GM23338 (cell line): ENCODE results near the gene RSPH1. TPM values are rescaled to one million over a fixed set of nuclear protein-coding genes. Genes with fewer than 3 reads are reported as not detected.

Source experiments
- ATAC-seq: fragments of 200-7000 bp; cut with Tn5 transposase; 3 replicates; pipeline ENCODE4 v1.9.1; 2020
- DNase-seq: peaks from one replicate; pipeline ENCODE4 v3.0.0-alpha.2; 2015; ENCODE audit warnings: low spot score
- H2AFZ ChIP-seq: fragments of 200-600 bp; sonication (generic); 2 replicates; pipeline ENCODE4 v1.8.0; 2016; ENCODE audit warnings: antibody characterized with exemption, mild to moderate bottlenecking, moderate library complexity
- H3F3A ChIP-seq: fragments of 200-600 bp; sonication (generic); replicated peaks from 2 replicates; pipeline ENCODE4 v1.8.0; 2017; ENCODE audit warnings: antibody characterized with exemption, mixed run types, low read depth
- H3K27ac ChIP-seq: fragments of 200-600 bp; sonication (generic); 2 replicates; pipeline ENCODE4 v1.6.1; 2016; ENCODE audit warnings: low read depth
- H3K27me3 ChIP-seq: fragments of 200-600 bp; sonication (generic); 2 replicates; pipeline ENCODE4 v1.8.0; 2016; ENCODE audit warnings: mild to moderate bottlenecking, mixed run types, moderate library complexity; ENCODE audit not compliant: insufficient read depth
- H3K36me3 ChIP-seq: fragments of 200-600 bp; sonication (generic); 2 replicates; pipeline ENCODE4 v1.8.0; 2016; ENCODE audit warnings: mild to moderate bottlenecking; ENCODE audit not compliant: insufficient read depth
- H3K4me1 ChIP-seq: fragments of 200-600 bp; sonication (generic); 2 replicates; pipeline ENCODE4 v1.8.0; 2016; ENCODE audit warnings: mild to moderate bottlenecking, moderate library complexity; ENCODE audit not compliant: insufficient read depth
- H3K4me2 ChIP-seq: fragments of 200-600 bp; sonication (generic); 2 replicates; pipeline ENCODE4 v1.7.1; 2017; ENCODE audit warnings: mixed run types
- H3K4me3 ChIP-seq: fragments of 200-600 bp; sonication (generic); 2 replicates; pipeline ENCODE4 v1.6.1; 2016; ENCODE audit warnings: mixed run types
- H3K79me2 ChIP-seq: fragments of 200-600 bp; sonication (generic); replicated peaks from 2 replicates; pipeline ENCODE4 v1.8.0; 2017; ENCODE audit warnings: mild to moderate bottlenecking; ENCODE audit not compliant: insufficient read depth
- H3K9me2 ChIP-seq: fragments of 200-600 bp; sonication (generic); 2 replicates; pipeline ENCODE4 v1.8.0; 2017; ENCODE audit not compliant: insufficient read depth
- H4K20me1 ChIP-seq: fragments of 200-600 bp; sonication (generic); replicated peaks from 2 replicates; pipeline ENCODE4 v1.8.0; 2017; ENCODE audit warnings: mild to moderate bottlenecking; ENCODE audit not compliant: insufficient read depth
- H3K27ac Mint-ChIP-seq: 2 replicates; pipeline ENCODE4 v1.8.0; 2020; ENCODE audit warnings: inconsistent platforms, mild to moderate bottlenecking, moderate library complexity, mixed read lengths
- H3K27me3 Mint-ChIP-seq: 3 replicates; pipeline ENCODE4 v1.8.0; 2022; ENCODE audit warnings: low read depth, mild to moderate bottlenecking, moderate library complexity, mixed read lengths, inconsistent platforms; ENCODE audit not compliant: insufficient read depth, poor library complexity
- H3K36me3 Mint-ChIP-seq: 3 replicates; pipeline ENCODE4 v1.8.0; 2021; ENCODE audit warnings: low read depth, mild to moderate bottlenecking, inconsistent platforms, moderate library complexity, mixed read lengths
- H3K4me1 Mint-ChIP-seq: 3 replicates; pipeline ENCODE4 v1.8.0; 2020; ENCODE audit warnings: mild to moderate bottlenecking, inconsistent platforms, mixed read lengths
- H3K4me3 Mint-ChIP-seq: 3 replicates; pipeline ENCODE4 v1.8.0; 2021; ENCODE audit warnings: moderate library complexity, mild to moderate bottlenecking, inconsistent platforms, mixed read lengths
- H3K9me3 Mint-ChIP-seq: 3 replicates; pipeline ENCODE4 v1.8.0; 2020; ENCODE audit warnings: moderate library complexity, mild to moderate bottlenecking, inconsistent platforms, mixed read lengths
- CREB1 ChIP-seq: fragments of 250-450 bp; sonication (Bioruptor Pico); IDR thresholded peaks from 2 replicates; pipeline ENCODE4 v1.5.0; 2020; ENCODE audit warnings: low read depth, mild to moderate bottlenecking, moderate library complexity
- EZH2phosphoT487 ChIP-seq: fragments of 200-600 bp; sonication (generic); IDR thresholded peaks from one replicate; pipeline ENCODE4 v1.8.1; 2018; ENCODE audit warnings: antibody characterized with exemption; ENCODE audit not compliant: unreplicated experiment
- JUNB ChIP-seq: IDR thresholded peaks from one replicate; pipeline ENCODE4 v1.6.1; 2016; ENCODE audit warnings: antibody characterized with exemption; ENCODE audit not compliant: unreplicated experiment
- NANOG ChIP-seq: IDR thresholded peaks from 2 replicates; pipeline ENCODE4 v1.6.1; 2016; ENCODE audit warnings: antibody characterized with exemption, borderline replicate concordance
- POLR2AphosphoS5 ChIP-seq: IDR thresholded peaks from 2 replicates; pipeline ENCODE4 v1.6.1; 2016; ENCODE audit warnings: antibody characterized with exemption, low read depth
- ZNF114 ChIP-seq: fragments of 250-450 bp; sonication (Bioruptor Pico); IDR thresholded peaks from 2 replicates; pipeline ENCODE4 v1.5.0; 2020; ENCODE audit warnings: mild to moderate bottlenecking, moderate library complexity
- ZNF331 ChIP-seq: fragments of 250-450 bp; sonication (Bioruptor Pico); IDR thresholded peaks from 2 replicates; pipeline ENCODE4 v1.5.0; 2020; ENCODE audit warnings: low read depth, mild to moderate bottlenecking, moderate library complexity
- ZNF462 ChIP-seq: fragments of 250-450 bp; sonication (Bioruptor Pico); IDR thresholded peaks from 2 replicates; pipeline ENCODE4 v1.5.0; 2020; ENCODE audit warnings: mild to moderate bottlenecking, moderate library complexity
- polyA plus RNA-seq: library from polyadenylated mRNA; unstranded; fragments of >200 nt; fragmentation: Nextera tagmentation; extraction: Ambion mirVana; gene quantifications from 2 replicates; pipeline ENCODE4 v1.2.1, GENCODE V29; 2016
- total RNA-seq: library from RNA; depleted of rRNA; stranded (reverse); fragments of >200 nt; shearing (Covaris generic); gene quantifications from 2 replicates; pipeline ENCODE4 v1.2.3, GENCODE V29; 2014
- TF ChIP-seq, protein P1 (sequence below), 2 experiments: fragments of 200-600 bp in 1 of 2; sonication (generic) in 1 of 2; conservative IDR thresholded peaks; 2 replicates each; pipeline versions ENCODE4 v1.5.1 to v1.6.1; 2016 to 2017; ENCODE audit warnings: antibody characterized with exemption in 2 of 2, low read depth in 2 of 2, mild to moderate bottlenecking in 2 of 2, moderate library complexity in 1 of 2
- TF ChIP-seq, protein P2 (sequence below): IDR thresholded peaks from 2 replicates; pipeline ENCODE4 v1.6.1; 2016; ENCODE audit warnings: antibody characterized with exemption

Gene RSPH1
- total and polyA plus RNA-seq, 2 experiments from 2014 or later: 0.23 TPM; not detected in 1

GRCh38 chr21:42455754-42456440 is 40.1 kb downstream of the RSPH1 start (continued):
- TF ChIP-seq, protein P1, sequence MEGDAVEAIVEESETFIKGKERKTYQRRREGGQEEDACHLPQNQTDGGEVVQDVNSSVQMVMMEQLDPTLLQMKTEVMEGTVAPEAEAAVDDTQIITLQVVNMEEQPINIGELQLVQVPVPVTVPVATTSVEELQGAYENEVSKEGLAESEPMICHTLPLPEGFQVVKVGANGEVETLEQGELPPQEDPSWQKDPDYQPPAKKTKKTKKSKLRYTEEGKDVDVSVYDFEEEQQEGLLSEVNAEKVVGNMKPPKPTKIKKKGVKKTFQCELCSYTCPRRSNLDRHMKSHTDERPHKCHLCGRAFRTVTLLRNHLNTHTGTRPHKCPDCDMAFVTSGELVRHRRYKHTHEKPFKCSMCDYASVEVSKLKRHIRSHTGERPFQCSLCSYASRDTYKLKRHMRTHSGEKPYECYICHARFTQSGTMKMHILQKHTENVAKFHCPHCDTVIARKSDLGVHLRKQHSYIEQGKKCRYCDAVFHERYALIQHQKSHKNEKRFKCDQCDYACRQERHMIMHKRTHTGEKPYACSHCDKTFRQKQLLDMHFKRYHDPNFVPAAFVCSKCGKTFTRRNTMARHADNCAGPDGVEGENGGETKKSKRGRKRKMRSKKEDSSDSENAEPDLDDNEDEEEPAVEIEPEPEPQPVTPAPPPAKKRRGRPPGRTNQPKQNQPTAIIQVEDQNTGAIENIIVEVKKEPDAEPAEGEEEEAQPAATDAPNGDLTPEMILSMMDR (conservative IDR thresholded peaks at IDR 0.05; ENCODE audit: low read depth in 2 of 2): no peak

GRCh38 chr21:42455196-42455595 is 40.8 kb downstream of the RSPH1 start:
- peaks cover 5% of the 10 kb centered on the region; the same call in 2 of the 3 replicates for H3K36me3 Mint-ChIP-seq
- Histone ChIP-seq H3K79me2 (no peaks in the 10 kb centered on the region), H3K27me3 (no peaks in the 10 kb centered on the region), H3K27ac (no peak overlapping the region), H3F3A (no peaks in the 10 kb centered on the region), H3K4me1 (no peaks in the 10 kb centered on the region), H3K4me2 (no peak overlapping the region), H3K9me2 (no peaks in the 10 kb centered on the region), H3K4me3 (no peak overlapping the region), H3K36me3 (no peaks in the 10 kb centered on the region), H4K20me1 (no peaks in the 10 kb centered on the region), H2AFZ (no peak overlapping the region)
- DNase-seq (no peak), ATAC-seq (no peak)
- H3K27me3 Mint-ChIP-seq: peaks cover 3% of the 10 kb centered on the region
- H3K4me1 Mint-ChIP-seq: peaks cover 10% of the 10 kb centered on the region
- no peak overlapping the region for H3K4me3 Mint-ChIP-seq
- H3K9me3 Mint-ChIP-seq: peaks cover 13% of the 10 kb centered on the region
- no peak overlapping the region for H3K27ac Mint-ChIP-seq
- TF ChIP-seq ZNF331: no peak
- TF ChIP-seq, protein P2, sequence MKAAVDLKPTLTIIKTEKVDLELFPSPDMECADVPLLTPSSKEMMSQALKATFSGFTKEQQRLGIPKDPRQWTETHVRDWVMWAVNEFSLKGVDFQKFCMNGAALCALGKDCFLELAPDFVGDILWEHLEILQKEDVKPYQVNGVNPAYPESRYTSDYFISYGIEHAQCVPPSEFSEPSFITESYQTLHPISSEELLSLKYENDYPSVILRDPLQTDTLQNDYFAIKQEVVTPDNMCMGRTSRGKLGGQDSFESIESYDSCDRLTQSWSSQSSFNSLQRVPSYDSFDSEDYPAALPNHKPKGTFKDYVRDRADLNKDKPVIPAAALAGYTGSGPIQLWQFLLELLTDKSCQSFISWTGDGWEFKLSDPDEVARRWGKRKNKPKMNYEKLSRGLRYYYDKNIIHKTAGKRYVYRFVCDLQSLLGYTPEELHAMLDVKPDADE: no peak
- no peak for TF ChIP-seq NANOG
- TF ChIP-seq, protein P1 (conservative IDR thresholded peaks at IDR 0.05; ENCODE audit: low read depth in 2 of 2): no peak
- TF ChIP-seq ZNF114: no peak
- TF ChIP-seq JUNB: no peak
- TF ChIP-seq POLR2AphosphoS5: no peak
- no peak for TF ChIP-seq CREB1
- TF ChIP-seq ZNF462 (CRISPR knock-in tag): no peak
- TF ChIP-seq EZH2phosphoT487: no peak
